ENCODE results near the gene DNAI7. TPM values are rescaled to one million over a fixed set of nuclear protein-coding genes. Genes with fewer than 3 reads are reported as not detected.
A peak's percentile ranks its signal among the peaks of the same experiment; 100 is the strongest.

The DNAI7 gene
- total RNA-seq, 1 donor from 2014 or later = 0.49 TPM

GRCh38 chr12:25100194-25101091 is 94.5 kb downstream of the DNAI7 start:
- ATAC-seq (no peak), DNase-seq (no peak)
- intact Hi-C loops (cut with DNase I) = no loop called here
- H3K9me3 ChIP-seq = no peaks in the 10 kb centered on the region
- TF ChIP-seq CTCF (IDR thresholded peaks at IDR 0.05) = no peak
- H3K36me3 ChIP-seq = peaks cover 16% of the 10 kb centered on the region
- H3K27me3 ChIP-seq = no peaks in the 10 kb centered on the region
- H3K27ac ChIP-seq = no peak overlapping the region
- H3K4me3 ChIP-seq = no peak overlapping the region
- no peaks in the 10 kb centered on the region for H3K4me1 ChIP-seq

GRCh38 chr12:25099010-25099409 is 96.0 kb downstream of the DNAI7 start:
- intact Hi-C loops (cut with DNase I) = no loop called here
- Histone ChIP-seq H3K27ac (no peak overlapping the region), H3K27me3 (no peaks in the 10 kb centered on the region), H3K4me1 (no peaks in the 10 kb centered on the region), H3K36me3 (peaks cover 13% of the 10 kb centered on the region), H3K9me3 (no peaks in the 10 kb centered on the region), H3K4me3 (no peak overlapping the region)
- no peak for ATAC-seq
- no peak for TF ChIP-seq CTCF (IDR thresholded peaks at IDR 0.05)
- DNase-seq = no peak

GRCh38 chr12:25089738-25090137 is 105.2 kb downstream of the DNAI7 start:
- H3K27ac ChIP-seq = no peak overlapping the region
- no peak for TF ChIP-seq CTCF (IDR thresholded peaks at IDR 0.05)
- no peak for DNase-seq
- H3K36me3 ChIP-seq = no peaks in the 10 kb centered on the region
- ATAC-seq = peak; percentile 63
- H3K4me1 ChIP-seq = no peaks in the 10 kb centered on the region
- H3K4me3 ChIP-seq = no peak overlapping the region
- no peaks in the 10 kb centered on the region for H3K27me3 ChIP-seq
- intact Hi-C loops (cut with DNase I) = no loop called here
- no peaks in the 10 kb centered on the region for H3K9me3 ChIP-seq

GRCh38 chr12:25087596-25087995 is 107.4 kb downstream of the DNAI7 start:
- H3K36me3 ChIP-seq = peaks cover 9% of the 10 kb centered on the region
- no peak overlapping the region for H3K4me3 ChIP-seq
- ATAC-seq (no peak), DNase-seq (no peak)
- H3K27me3 ChIP-seq = no peaks in the 10 kb centered on the region
- intact Hi-C loops (cut with DNase I) = no loop called here
- no peak overlapping the region for H3K27ac ChIP-seq
- no peak for TF ChIP-seq CTCF (IDR thresholded peaks at IDR 0.05)
- no peaks in the 10 kb centered on the region for H3K9me3 ChIP-seq
- no peaks in the 10 kb centered on the region for H3K4me1 ChIP-seq

- DNase-seq = no peak
- ATAC-seq = no peak
- no peaks in the 10 kb centered on the region for H3K4me1 ChIP-seq
- intact Hi-C loops (cut with DNase I) = no loop called here
- no peaks in the 10 kb centered on the region for H3K9me3 ChIP-seq
- no peak for TF ChIP-seq CTCF (IDR thresholded peaks at IDR 0.05)
- peaks cover 17% of the 10 kb centered on the region for H3K36me3 ChIP-seq
- no peak overlapping the region for H3K27ac ChIP-seq
- H3K27me3 ChIP-seq = no peaks in the 10 kb centered on the region
- H3K4me3 ChIP-seq = no peak overlapping the region
Measured at GRCh38 chr12:25084816-25085215, 110.1 kb downstream of the DNAI7 start.
